BJ (cell line): ENCODE results near the gene KBTBD12. TPM values are rescaled to one million over a fixed set of nuclear protein-coding genes. Genes with fewer than 3 reads are reported as not detected.

Experiments used
- CTCF ChIA-PET: fragments of 350-600 bp; formaldehyde crosslinking; extraction: SDS; loops from one replicate; lab custom pipeline; 2021; ENCODE audit warnings: antibody characterized with exemption, inconsistent platforms; lab: Yijun Ruan, JAX
- POLR2A ChIA-PET: fragments of 300-600 bp; sonication (Branson Sonifier 250); formaldehyde crosslinking; extraction: SDS; loops from one replicate; lab custom pipeline; 2021; ENCODE audit warnings: antibody characterized with exemption; lab: Charles Lee
- DNase-seq: peaks from one replicate; pipeline ENCODE4 v3.0.0-alpha.2; 2011; ENCODE audit warnings: low read depth
- H3K27me3 ChIP-seq: 2 replicates; pipeline ENCODE4 v1.6.0; 2011; ENCODE audit warnings: low read length; ENCODE audit not compliant: control insufficient read depth, insufficient read depth
- H3K36me3 ChIP-seq: 2 replicates; pipeline ENCODE4 v1.5.1; 2011; ENCODE audit warnings: low read length; ENCODE audit not compliant: control insufficient read depth, insufficient read depth
- H3K4me3 ChIP-seq: 2 replicates; pipeline ENCODE4 v1.5.1; 2011; ENCODE audit warnings: low read depth, mild to moderate bottlenecking, control low read depth, low read length
- polyA plus RNA-seq: library from polyadenylated mRNA; depleted of rRNA; stranded (reverse); fragments of >200 nt; gene quantifications from 2 replicates; pipeline ENCODE4 v1.2.3, GENCODE V29; 2011
- TF ChIP-seq, protein P1 (sequence below): IDR thresholded peaks from 2 replicates; pipeline ENCODE4 v1.5.1; 2011; ENCODE audit warnings: low read depth, mild to moderate bottlenecking, control low read depth, inconsistent platforms, low read length, moderate library complexity; ENCODE audit not compliant: insufficient read depth

The KBTBD12 gene
- polyA plus RNA-seq, 1 experiment: not detected

DNA sequence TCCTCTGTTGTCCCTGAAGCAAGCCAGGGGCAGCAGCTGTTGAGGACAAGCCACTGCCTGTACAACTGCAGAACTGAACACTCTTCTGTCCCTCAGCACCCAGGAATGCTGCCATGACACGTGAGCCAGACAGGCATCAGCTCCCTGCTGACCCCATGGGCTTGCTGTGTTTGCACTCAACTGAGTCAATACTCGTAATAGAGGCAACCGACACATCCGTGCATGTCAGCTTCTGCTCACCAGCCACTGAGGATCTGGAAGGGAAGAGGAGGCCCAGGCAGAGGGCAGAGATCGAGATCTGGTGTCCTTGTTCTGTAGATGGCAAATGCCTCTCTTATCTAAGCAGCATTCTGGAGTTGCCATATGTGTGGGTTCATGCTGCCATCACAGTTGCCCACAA, 82.9 kb downstream of the KBTBD12 start:
- Histone ChIP-seq H3K4me3 (no peak overlapping the region), H3K36me3 (no peaks in the 10 kb centered on the region), H3K27me3 (peaks cover 10% of the 10 kb centered on the region)
- TF ChIP-seq, protein P1, sequence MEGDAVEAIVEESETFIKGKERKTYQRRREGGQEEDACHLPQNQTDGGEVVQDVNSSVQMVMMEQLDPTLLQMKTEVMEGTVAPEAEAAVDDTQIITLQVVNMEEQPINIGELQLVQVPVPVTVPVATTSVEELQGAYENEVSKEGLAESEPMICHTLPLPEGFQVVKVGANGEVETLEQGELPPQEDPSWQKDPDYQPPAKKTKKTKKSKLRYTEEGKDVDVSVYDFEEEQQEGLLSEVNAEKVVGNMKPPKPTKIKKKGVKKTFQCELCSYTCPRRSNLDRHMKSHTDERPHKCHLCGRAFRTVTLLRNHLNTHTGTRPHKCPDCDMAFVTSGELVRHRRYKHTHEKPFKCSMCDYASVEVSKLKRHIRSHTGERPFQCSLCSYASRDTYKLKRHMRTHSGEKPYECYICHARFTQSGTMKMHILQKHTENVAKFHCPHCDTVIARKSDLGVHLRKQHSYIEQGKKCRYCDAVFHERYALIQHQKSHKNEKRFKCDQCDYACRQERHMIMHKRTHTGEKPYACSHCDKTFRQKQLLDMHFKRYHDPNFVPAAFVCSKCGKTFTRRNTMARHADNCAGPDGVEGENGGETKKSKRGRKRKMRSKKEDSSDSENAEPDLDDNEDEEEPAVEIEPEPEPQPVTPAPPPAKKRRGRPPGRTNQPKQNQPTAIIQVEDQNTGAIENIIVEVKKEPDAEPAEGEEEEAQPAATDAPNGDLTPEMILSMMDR: no peak
- CTCF ChIA-PET: interaction anchor here (0.6 to 1.3 kb wide), 2 partner anchors 97 to 681 kb away, joined by 3 read pairs; no protein-coding TSS in a partner anchor
- POLR2A ChIA-PET: no interaction called here
- no peak for DNase-seq

DNA sequence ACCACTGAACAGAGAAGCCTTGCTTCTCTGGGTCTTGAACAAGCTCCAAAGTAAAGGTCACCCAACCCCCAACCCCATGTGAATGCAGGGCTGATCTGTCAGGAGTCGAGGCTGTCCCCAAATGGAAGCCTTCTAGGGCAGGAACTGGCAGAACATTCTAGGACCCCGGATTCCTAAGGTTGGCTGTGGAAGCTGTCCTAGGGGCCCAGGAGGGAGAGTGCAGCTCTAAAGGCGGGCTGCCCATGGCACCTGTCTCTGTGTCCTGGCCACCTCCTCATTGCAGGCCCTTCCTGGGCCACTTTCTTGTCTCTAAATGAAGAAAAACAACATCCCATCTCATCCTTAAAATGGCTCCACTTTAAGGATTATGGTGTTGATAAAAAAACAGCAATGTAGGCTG, 83.6 kb downstream of the KBTBD12 start:
- CTCF ChIA-PET: no interaction called here
- no peak for DNase-seq
- POLR2A ChIA-PET: no interaction called here
- H3K4me3 ChIP-seq: no peak overlapping the region
- H3K27me3 ChIP-seq: peaks cover 10% of the 10 kb centered on the region
- H3K36me3 ChIP-seq: no peaks in the 10 kb centered on the region
- TF ChIP-seq, protein P1: no peak

DNA sequence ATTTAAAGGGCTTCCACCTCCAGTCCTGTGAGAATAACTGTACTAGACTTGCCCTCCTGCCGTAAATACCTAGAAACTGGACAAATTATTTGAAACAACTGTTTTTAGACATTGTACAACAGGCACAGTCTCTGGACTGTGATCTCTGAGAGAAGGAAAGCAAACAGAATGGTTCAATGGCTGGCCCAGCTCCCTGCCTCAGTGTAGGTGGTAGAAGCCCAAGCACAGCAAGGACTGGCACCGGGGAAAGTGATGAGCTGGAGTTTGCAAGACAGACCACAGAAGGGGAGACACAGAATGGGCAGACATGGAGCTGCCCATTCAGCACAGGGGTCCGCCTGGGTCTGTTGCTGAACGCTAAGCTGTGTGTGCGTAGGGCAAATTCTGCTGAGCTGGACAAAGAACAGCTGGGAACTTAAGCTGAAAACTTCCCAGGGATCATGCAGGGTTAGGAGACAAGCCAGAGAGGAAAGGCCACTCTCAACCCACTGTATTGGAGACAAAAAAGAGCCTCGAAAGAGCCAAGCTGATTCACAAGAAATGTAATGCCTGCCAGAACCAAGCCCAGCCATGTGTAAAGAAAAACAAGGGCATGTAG, 84.6 kb downstream of the KBTBD12 start:
- H3K36me3 ChIP-seq: no peaks in the 10 kb centered on the region
- ChIA-PET POLR2A (no interaction called here), CTCF (interaction anchor here (0.7 kb wide), 1 partner anchor 1320 kb away, joined by 3 read pairs; no protein-coding TSS in a partner anchor)
- H3K4me3 ChIP-seq: no peak overlapping the region
- no peak for DNase-seq
- TF ChIP-seq, protein P1: no peak
- peaks cover 15% of the 10 kb centered on the region for H3K27me3 ChIP-seq

DNA sequence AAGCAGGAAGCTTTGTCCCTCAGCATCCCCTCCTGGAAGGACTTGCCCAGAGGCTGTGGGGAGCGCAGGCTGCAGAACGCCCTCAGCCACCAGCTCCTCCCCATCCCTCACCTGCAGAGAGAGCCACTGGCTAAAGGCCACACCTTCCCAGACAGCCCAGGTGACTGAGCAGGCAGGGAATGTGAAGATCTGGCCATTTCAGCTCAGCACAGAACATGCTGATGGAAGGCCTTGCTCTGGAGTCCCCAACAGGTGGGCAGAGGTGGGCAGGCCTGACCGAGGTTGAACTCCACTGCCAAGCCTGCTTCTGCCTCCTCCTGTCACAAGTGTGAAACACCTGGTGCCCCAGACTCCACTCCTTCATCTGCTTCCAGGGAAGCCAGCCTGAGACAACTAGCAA, 86.5 kb downstream of the KBTBD12 start:
- Histone ChIP-seq H3K4me3 (no peak overlapping the region), H3K27me3 (peaks cover 15% of the 10 kb centered on the region), H3K36me3 (no peaks in the 10 kb centered on the region)
- CTCF ChIA-PET: no interaction called here
- POLR2A ChIA-PET: no interaction called here
- TF ChIP-seq, protein P1: no peak
- no peak for DNase-seq

DNA sequence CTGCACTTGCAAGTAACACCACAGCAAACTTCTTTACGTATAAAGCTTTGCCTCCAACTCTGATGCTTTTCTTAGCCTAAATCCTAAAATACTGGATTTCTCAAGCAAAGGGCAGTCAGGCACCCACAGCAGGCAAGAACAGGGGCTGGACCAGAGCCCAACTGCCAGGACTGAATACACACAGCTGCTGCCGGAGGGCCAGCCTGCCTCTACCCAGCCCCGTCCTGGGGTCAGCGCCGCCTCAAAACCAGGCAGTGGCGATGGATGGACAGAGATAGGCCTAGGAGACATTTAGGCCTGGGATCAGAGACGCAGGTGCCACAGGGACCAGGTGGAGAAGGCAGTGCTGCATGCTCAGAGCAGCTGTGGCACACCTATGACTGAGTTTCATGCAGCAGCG, 89.6 kb downstream of the KBTBD12 start:
- DNase-seq: no peak
- TF ChIP-seq, protein P1: no peak
- CTCF ChIA-PET: no interaction called here
- H3K36me3 ChIP-seq: no peaks in the 10 kb centered on the region
- H3K27me3 ChIP-seq: peaks cover 11% of the 10 kb centered on the region
- H3K4me3 ChIP-seq: no peak overlapping the region
- POLR2A ChIA-PET: no interaction called here
